MCF 10A (cell line): ENCODE results near the gene C20orf173. TPM values are rescaled to one million over a fixed set of nuclear protein-coding genes. Genes with fewer than 3 reads are reported as not detected.

Experiments used
- BruUV-seq: library from RNA; stranded (reverse); fragments of 400-500 nt; replicated peaks from 2 replicates; lab custom pipeline; 2021; lab: Mats Ljungman, UMichigan
- CTCF ChIA-PET: fragments of 300-600 bp; sonication (Branson Sonifier 250); formaldehyde crosslinking; extraction: SDS; loops from one replicate; lab custom pipeline; 2021; ENCODE audit warnings: antibody characterized with exemption, inconsistent platforms; lab: Yijun Ruan, JAX
- POLR2A ChIA-PET: fragments of 300-600, 350-650 bp; sonication (Branson Sonifier 250); formaldehyde crosslinking; extraction: SDS; loops from one replicate; lab custom pipeline; 2020; ENCODE audit warnings: antibody characterized with exemption, inconsistent platforms; lab: Yijun Ruan, JAX
- DNase-seq: peaks from one replicate; pipeline ENCODE4 v3.0.0-alpha.2; 2018; ENCODE audit not compliant: unreplicated experiment
- H3K27ac Mint-ChIP-seq: one replicate; pipeline ENCODE4 v1.8.0; 2022; ENCODE audit warnings: mild to moderate bottlenecking, low read depth, mixed read lengths; ENCODE audit not compliant: unreplicated experiment
- H3K27me3 Mint-ChIP-seq: one replicate; pipeline ENCODE4 v1.8.0; 2022; ENCODE audit warnings: mixed read lengths; ENCODE audit not compliant: insufficient read depth, unreplicated experiment
- H3K36me3 Mint-ChIP-seq: one replicate; pipeline ENCODE4 v1.8.0; 2022; ENCODE audit warnings: mild to moderate bottlenecking, moderate library complexity, mixed read lengths; ENCODE audit not compliant: insufficient read depth, unreplicated experiment
- H3K4me1 Mint-ChIP-seq: one replicate; pipeline ENCODE4 v1.8.0; 2022; ENCODE audit warnings: mixed read lengths; ENCODE audit not compliant: insufficient read depth, unreplicated experiment
- H3K4me3 Mint-ChIP-seq: one replicate; pipeline ENCODE4 v1.8.0; 2022; ENCODE audit warnings: mild to moderate bottlenecking, moderate library complexity, mixed read lengths; ENCODE audit not compliant: unreplicated experiment
- H3K9me3 Mint-ChIP-seq: one replicate; pipeline ENCODE4 v1.8.0; 2022; ENCODE audit warnings: mixed read lengths; ENCODE audit not compliant: unreplicated experiment
- CTCF ChIP-seq: fragments of 200-600 bp; IDR thresholded peaks from one replicate; pipeline ENCODE4 v1.8.0; 2022; ENCODE audit warnings: antibody characterized with exemption, mild to moderate bottlenecking; ENCODE audit not compliant: unreplicated experiment
- intact Hi-C: fragments of 100-400 bp; cut with micrococcal nuclease; formaldehyde crosslinking; loops from 2 replicates; pipeline ENCODE4 v1.14.1; 2022
- total RNA-seq: library from RNA; stranded (reverse); gene quantifications from 2 replicates; pipeline ENCODE4 v1.2.3, GENCODE V29; 2022

Gene C20orf173
- total RNA-seq, 1 experiment from 2014 or later, result not detected

- Mint-ChIP-seq H3K36me3 (peaks cover 21% of the 10 kb centered on the region), H3K9me3 (no peaks in the 10 kb centered on the region), H3K27me3 (no peaks in the 10 kb centered on the region), H3K27ac (peak overlapping the region; percentile 91), H3K4me3 (peak overlapping the region; percentile 91), H3K4me1 (peaks cover 7% of the 10 kb centered on the region)
- ChIA-PET POLR2A (interaction anchor here (0.6 to 2.1 kb wide), 15 partner anchors 10 to 201 kb away, joined by 3 to 16 read pairs (median 5); partner anchors contain the start of genes C20orf173, CPNE1, NFS1 and RBM12), CTCF (interaction anchor here (0.6 to 2.3 kb wide), 3 partner anchors 12 to 29 kb away, joined by 3 to 8 read pairs (median 5); no protein-coding TSS in a partner anchor)
- intact Hi-C loops, result no loop called here
- BruUV-seq, result TSS peak; percentile 62
- no peak for TF ChIP-seq CTCF
- DNase-seq, result no peak
Measured at GRCh38 chr20:35541118-35541782, 11.8 kb upstream of the C20orf173 start.

GRCh38 chr20:35539756-35540212, 10.3 kb upstream of the C20orf173 start:
- TF ChIP-seq CTCF, result no peak
- peaks cover 15% of the 10 kb centered on the region for H3K36me3 Mint-ChIP-seq
- ChIA-PET POLR2A (interaction anchor here (1.0 kb wide), 1 partner anchor 8 kb away, joined by 3 read pairs; no protein-coding TSS in a partner anchor), CTCF (no interaction called here)
- no peaks in the 10 kb centered on the region for H3K27me3 Mint-ChIP-seq
- no peak for DNase-seq
- H3K9me3 Mint-ChIP-seq, result no peaks in the 10 kb centered on the region
- no peak overlapping the region for H3K27ac Mint-ChIP-seq
- H3K4me3 Mint-ChIP-seq, result no peak overlapping the region
- peaks cover 7% of the 10 kb centered on the region for H3K4me1 Mint-ChIP-seq
- intact Hi-C loops, result no loop called here
- no TSS peak for BruUV-seq

DNA sequence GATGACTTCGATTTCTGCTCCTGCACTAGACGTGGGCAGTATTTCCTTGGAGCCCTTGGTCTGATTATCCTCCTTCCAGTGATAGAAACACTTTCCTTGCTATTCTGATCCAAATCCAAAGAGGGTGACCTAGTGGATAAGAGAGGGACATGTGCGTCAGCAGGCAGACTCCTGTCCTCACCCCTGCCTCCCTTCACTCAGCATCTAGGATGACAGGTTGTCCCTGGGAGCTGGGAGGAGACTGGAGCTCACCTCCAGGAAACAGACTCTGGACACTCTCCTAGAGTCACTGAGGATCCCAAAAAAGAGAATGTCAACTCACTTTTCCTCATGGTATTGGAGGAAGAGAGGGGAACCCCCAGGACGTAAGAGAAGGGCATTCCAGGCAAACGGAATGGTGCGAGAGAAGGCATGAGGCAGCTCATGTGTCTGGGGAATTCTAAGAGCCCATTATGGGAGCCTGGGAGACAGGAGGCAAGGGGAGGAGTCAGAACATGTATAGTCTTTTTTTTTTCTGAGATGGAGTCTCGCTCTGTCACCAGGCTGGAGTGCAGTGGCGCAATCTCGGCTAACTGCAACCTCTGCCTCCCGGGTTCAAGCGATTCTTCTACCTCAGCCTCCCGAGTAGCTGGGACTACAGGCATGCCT, 2.2 kb downstream of the C20orf173 start:
- peaks cover 7% of the 10 kb centered on the region for H3K36me3 Mint-ChIP-seq
- intact Hi-C loops, result no loop called here
- H3K9me3 Mint-ChIP-seq, result no peaks in the 10 kb centered on the region
- no peak for DNase-seq
- TF ChIP-seq CTCF, result no peak
- BruUV-seq, result no TSS peak
- no peak overlapping the region for H3K4me3 Mint-ChIP-seq
- H3K27me3 Mint-ChIP-seq, result no peaks in the 10 kb centered on the region
- ChIA-PET POLR2A (interaction anchor here (0.6 kb wide), 2 partner anchors 71 to 89 kb away, joined by 3 to 4 read pairs; partner anchors contain the start of gene SPAG4), CTCF (interaction anchor here (0.6 to 1.4 kb wide), 4 partner anchors 16 to 390 kb away, joined by 3 to 4 read pairs (median 3); partner anchors contain the start of gene PROCR)
- H3K4me1 Mint-ChIP-seq, result no peaks in the 10 kb centered on the region
- H3K27ac Mint-ChIP-seq, result no peak overlapping the region

DNA sequence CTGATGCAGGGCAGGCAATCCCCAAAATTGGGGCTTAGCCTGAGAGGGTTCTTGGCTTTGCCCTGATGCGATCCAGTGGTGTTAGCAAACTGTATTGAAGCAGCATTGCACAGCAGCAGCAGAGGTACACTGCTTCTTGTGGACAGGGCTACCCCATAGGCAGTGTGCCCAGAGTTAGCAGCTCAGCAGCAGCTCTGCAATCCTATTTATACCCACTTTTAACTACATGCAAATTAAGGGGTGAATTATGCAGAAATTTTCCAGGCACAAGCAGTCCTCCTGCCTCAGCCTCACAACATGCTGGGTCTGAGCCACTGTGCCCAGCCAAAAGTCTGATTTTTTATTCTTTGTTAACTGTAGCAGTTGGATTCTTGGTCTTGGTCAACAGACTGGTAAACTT, 3.8 kb downstream of the C20orf173 start:
- Mint-ChIP-seq H3K27me3 (no peaks in the 10 kb centered on the region), H3K4me3 (no peak overlapping the region), H3K27ac (no peak overlapping the region), H3K9me3 (no peaks in the 10 kb centered on the region), H3K4me1 (no peaks in the 10 kb centered on the region), H3K36me3 (peaks cover 7% of the 10 kb centered on the region)
- CTCF ChIA-PET, result interaction anchor here (0.5 to 1.1 kb wide), 5 partner anchors 9 to 901 kb away, joined by 3 read pairs; no protein-coding TSS in a partner anchor
- no TSS peak for BruUV-seq
- intact Hi-C loops, result no loop called here
- no peak for DNase-seq
- TF ChIP-seq CTCF, result no peak
- POLR2A ChIA-PET, result no interaction called here
